ENCODE results near the gene AAGAB.

AAGAB gene

DNA sequence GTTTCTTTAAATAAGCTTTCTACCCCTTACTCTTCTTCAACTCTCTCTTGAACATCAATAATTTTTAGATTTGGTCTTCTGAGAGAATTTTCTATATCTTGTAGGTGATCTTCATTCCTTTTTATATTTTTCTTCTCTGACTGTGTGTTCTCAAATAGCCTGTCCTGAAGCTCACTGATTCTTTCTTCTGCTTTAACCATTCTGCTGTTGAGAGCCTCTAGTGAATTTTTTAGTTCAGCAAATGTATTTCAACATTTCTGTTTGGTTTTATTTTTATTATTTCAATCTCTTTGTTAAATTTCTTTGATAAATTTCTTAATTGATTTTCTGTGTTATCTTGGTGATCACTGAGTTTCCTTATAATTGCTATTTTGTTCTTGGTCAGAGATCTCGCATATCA, 19.8 kb upstream of the AAGAB start:
- H3K9ac ChIP-seq (ENCODE audit: low read length), result no peak overlapping the region
- H4K20me1 ChIP-seq (ENCODE audit: low read depth, low read length), result no peaks in the 10 kb centered on the region
- H3K4me3 ChIP-seq (ENCODE audit: insufficient read depth, low read length, poor library complexity, severe bottlenecking), result no peak overlapping the region
- no peaks in the 10 kb centered on the region for H3F3A ChIP-seq (ENCODE audit: insufficient read depth)
- no peaks in the 10 kb centered on the region for H3K36me3 ChIP-seq (ENCODE audit: low read length)
- TF ChIP-seq, protein P1, sequence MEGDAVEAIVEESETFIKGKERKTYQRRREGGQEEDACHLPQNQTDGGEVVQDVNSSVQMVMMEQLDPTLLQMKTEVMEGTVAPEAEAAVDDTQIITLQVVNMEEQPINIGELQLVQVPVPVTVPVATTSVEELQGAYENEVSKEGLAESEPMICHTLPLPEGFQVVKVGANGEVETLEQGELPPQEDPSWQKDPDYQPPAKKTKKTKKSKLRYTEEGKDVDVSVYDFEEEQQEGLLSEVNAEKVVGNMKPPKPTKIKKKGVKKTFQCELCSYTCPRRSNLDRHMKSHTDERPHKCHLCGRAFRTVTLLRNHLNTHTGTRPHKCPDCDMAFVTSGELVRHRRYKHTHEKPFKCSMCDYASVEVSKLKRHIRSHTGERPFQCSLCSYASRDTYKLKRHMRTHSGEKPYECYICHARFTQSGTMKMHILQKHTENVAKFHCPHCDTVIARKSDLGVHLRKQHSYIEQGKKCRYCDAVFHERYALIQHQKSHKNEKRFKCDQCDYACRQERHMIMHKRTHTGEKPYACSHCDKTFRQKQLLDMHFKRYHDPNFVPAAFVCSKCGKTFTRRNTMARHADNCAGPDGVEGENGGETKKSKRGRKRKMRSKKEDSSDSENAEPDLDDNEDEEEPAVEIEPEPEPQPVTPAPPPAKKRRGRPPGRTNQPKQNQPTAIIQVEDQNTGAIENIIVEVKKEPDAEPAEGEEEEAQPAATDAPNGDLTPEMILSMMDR (IDR thresholded peaks at IDR 0.05; ENCODE audit: insufficient read depth, low read length, poor library complexity, severe bottlenecking), result no peak
- no peak for TF ChIP-seq EZH2phosphoT487 (conservative IDR thresholded peaks at IDR 0.05; ENCODE audit: low read length)
- H2AFZ ChIP-seq (ENCODE audit: low read depth, low read length, severe bottlenecking), result no peak overlapping the region
- no peaks in the 10 kb centered on the region for H3K27me3 ChIP-seq (ENCODE audit: low read length)
- no peaks in the 10 kb centered on the region for H3K9me3 ChIP-seq (ENCODE audit: insufficient read depth, low read length)
- no peak overlapping the region for H3K27ac ChIP-seq (ENCODE audit: low read depth, low read length)
- H3K79me2 ChIP-seq (ENCODE audit: insufficient read depth, low read length), result no peaks in the 10 kb centered on the region
- no peak overlapping the region for H3K4me2 ChIP-seq (ENCODE audit: low read depth, low read length, poor library complexity, severe bottlenecking)
- H3K9me2 ChIP-seq (replicated peaks; ENCODE audit: insufficient read depth, low read length), result no peaks in the 10 kb centered on the region

DNA sequence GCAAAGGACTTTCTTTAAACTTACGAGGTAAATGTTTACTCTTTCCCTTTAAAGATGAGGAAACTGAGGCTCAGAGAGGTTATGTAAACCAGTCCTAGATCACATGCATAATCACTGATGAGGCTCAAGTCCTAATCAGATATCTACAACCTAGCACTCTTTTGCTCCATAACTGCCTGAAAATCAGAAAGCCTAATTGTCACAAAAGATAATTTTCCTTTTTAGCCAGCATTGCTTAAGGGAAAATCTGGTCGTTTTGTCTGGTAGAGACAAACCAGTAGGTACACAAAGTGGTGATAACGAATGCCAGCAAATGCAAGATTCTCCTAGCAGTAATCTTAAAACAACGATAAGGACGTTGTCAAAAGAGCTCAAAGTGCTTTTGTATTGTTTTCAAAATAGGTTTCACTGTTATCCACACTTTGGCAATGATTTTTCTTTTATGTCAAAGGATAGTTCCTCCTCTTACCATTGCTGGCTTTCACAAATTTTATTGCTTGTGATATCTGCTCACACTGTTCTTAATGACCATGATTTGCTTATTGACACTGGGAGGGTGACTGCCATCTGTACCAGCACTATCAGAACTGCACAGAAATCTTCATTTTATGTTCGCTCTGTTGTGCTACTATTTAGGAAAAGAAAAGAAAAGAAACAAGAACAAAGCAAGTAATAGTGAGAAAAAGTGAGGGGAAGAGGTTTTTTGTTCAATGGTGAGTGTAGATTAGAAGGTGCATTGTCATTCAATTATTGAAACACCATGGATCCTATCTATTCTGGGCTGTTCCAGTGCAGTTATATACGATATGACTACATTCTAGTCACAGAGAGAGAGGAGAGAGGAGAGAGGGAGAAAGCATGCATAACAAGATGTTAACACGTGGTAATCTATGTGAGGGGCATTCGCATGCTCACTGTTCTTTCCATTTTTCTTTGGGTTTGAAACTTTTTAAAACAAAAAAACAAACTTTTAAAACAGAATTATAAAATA, 13.8 kb upstream of the AAGAB start:
- no peaks in the 10 kb centered on the region for H3K9me2 ChIP-seq (replicated peaks; ENCODE audit: insufficient read depth, low read length)
- no peak overlapping the region for H3K27ac ChIP-seq (ENCODE audit: low read depth, low read length)
- no peak overlapping the region for H3K9ac ChIP-seq (ENCODE audit: low read length)
- no peak for TF ChIP-seq EZH2phosphoT487 (conservative IDR thresholded peaks at IDR 0.05; ENCODE audit: low read length)
- TF ChIP-seq, protein P1 (IDR thresholded peaks at IDR 0.05; ENCODE audit: insufficient read depth, low read length, poor library complexity, severe bottlenecking), result no peak
- H3K79me2 ChIP-seq (ENCODE audit: insufficient read depth, low read length), result no peaks in the 10 kb centered on the region
- no peak overlapping the region for H3K4me2 ChIP-seq (ENCODE audit: low read depth, low read length, poor library complexity, severe bottlenecking)
- no peaks in the 10 kb centered on the region for H3F3A ChIP-seq (ENCODE audit: insufficient read depth)
- H3K27me3 ChIP-seq (ENCODE audit: low read length), result no peaks in the 10 kb centered on the region
- no peak overlapping the region for H3K4me3 ChIP-seq (ENCODE audit: insufficient read depth, low read length, poor library complexity, severe bottlenecking)
- H3K36me3 ChIP-seq (ENCODE audit: low read length), result no peaks in the 10 kb centered on the region
- H2AFZ ChIP-seq (ENCODE audit: low read depth, low read length, severe bottlenecking), result no peak overlapping the region
- no peaks in the 10 kb centered on the region for H4K20me1 ChIP-seq (ENCODE audit: low read depth, low read length)
- no peaks in the 10 kb centered on the region for H3K9me3 ChIP-seq (ENCODE audit: insufficient read depth, low read length)

DNA sequence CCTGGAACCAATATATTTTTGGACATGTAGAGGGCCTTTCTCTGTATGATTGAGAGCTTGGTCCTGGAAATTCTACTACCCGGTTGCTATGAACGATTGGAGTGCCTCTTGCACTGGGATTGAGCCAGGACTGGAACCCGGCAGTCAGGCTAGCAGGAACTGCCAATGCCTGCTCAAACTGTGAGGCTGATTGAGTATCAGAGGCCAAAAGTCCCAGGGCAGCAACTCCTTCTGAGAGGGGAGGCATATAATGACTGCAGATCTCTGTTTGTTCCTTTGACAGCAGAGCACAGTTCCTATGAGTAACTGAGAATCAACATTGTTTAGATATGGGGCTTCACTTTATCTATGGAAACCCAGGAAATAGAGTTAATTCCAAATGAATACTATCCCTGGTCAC, 13.0 kb upstream of the AAGAB start:
- no peaks in the 10 kb centered on the region for H3K27me3 ChIP-seq (ENCODE audit: low read length)
- TF ChIP-seq, protein P1 (IDR thresholded peaks at IDR 0.05; ENCODE audit: insufficient read depth, low read length, poor library complexity, severe bottlenecking), result no peak
- no peak for TF ChIP-seq EZH2phosphoT487 (conservative IDR thresholded peaks at IDR 0.05; ENCODE audit: low read length)
- H3K9me2 ChIP-seq (replicated peaks; ENCODE audit: insufficient read depth, low read length), result no peaks in the 10 kb centered on the region
- no peaks in the 10 kb centered on the region for H4K20me1 ChIP-seq (ENCODE audit: low read depth, low read length)
- no peaks in the 10 kb centered on the region for H3K79me2 ChIP-seq (ENCODE audit: insufficient read depth, low read length)
- no peaks in the 10 kb centered on the region for H3K36me3 ChIP-seq (ENCODE audit: low read length)
- no peaks in the 10 kb centered on the region for H3F3A ChIP-seq (ENCODE audit: insufficient read depth)
- no peak overlapping the region for H3K27ac ChIP-seq (ENCODE audit: low read depth, low read length)
- no peak overlapping the region for H3K9ac ChIP-seq (ENCODE audit: low read length)
- H3K4me3 ChIP-seq (ENCODE audit: insufficient read depth, low read length, poor library complexity, severe bottlenecking), result no peak overlapping the region
- H3K9me3 ChIP-seq (ENCODE audit: insufficient read depth, low read length), result no peaks in the 10 kb centered on the region
- no peak overlapping the region for H2AFZ ChIP-seq (ENCODE audit: low read depth, low read length, severe bottlenecking)
- no peak overlapping the region for H3K4me2 ChIP-seq (ENCODE audit: low read depth, low read length, poor library complexity, severe bottlenecking)

Measured in SU-DHL-6 (cell line).